GM12878 (cell line): Measurements from ENCODE around the gene EYS. TPM values are rescaled to one million over a fixed set of nuclear protein-coding genes. Genes with fewer than 3 reads are reported as not detected.

Experiments
- ATAC-seq: fragments of 200-7000 bp; cut with Tn5 transposase; 3 replicates; pipeline ENCODE4 v1.9.1; 2020; ENCODE audit warnings: mild to moderate bottlenecking, moderate library complexity
- BruUV-seq: library from RNA; stranded (reverse); fragments of 400-500 nt; replicated peaks from 2 replicates; lab custom pipeline; 2021; lab: Mats Ljungman, UMichigan
- CTCF ChIA-PET: fragments of 300-600 bp; sonication (Branson Sonifier 250); formaldehyde crosslinking; extraction: SDS; loops from one replicate; lab custom pipeline; 2021; ENCODE audit warnings: inconsistent platforms; lab: Yijun Ruan, JAX
- POLR2A ChIA-PET: fragments of 350-600 bp; formaldehyde crosslinking; extraction: SDS; loops from one replicate; lab custom pipeline; 2021; ENCODE audit warnings: inconsistent platforms; lab: Charles Lee
- RAD21 ChIA-PET: fragments of 300-600 bp; sonication (Branson Sonifier 250); formaldehyde crosslinking; loops from one replicate; lab custom pipeline; 2023; ENCODE audit warnings: antibody characterized with exemption; ENCODE audit not compliant: unreplicated experiment; lab: Charles Lee
- SMC1A ChIA-PET: fragments of 300-600 bp; sonication (Branson Sonifier 250); formaldehyde crosslinking; loops from one replicate; lab custom pipeline; 2023; ENCODE audit not compliant: unreplicated experiment, uncharacterized antibody; lab: Charles Lee
- DNase-seq: peaks from one replicate; pipeline ENCODE4 v3.0.0-alpha.2; 2011; ENCODE audit warnings: low read depth, low spot score
- FAIRE-seq: peaks from 3 replicates; lab custom pipeline; 2011; peaks lifted over from hg19 to GRCh38; lab: Jason Lieb, UNC
- H2AFZ ChIP-seq: 2 replicates; pipeline ENCODE4 v1.6.0; 2011; ENCODE audit warnings: low read depth, low read length, control low read depth; ENCODE audit not compliant: control insufficient read depth
- H3K27ac ChIP-seq: 2 replicates; pipeline ENCODE4 v1.5.1; 2011; ENCODE audit warnings: control low read depth; ENCODE audit not compliant: control insufficient read depth, insufficient read depth
- H3K27me3 ChIP-seq, 2 experiments: replicated peaks in 1 of 2; 2 replicates each; pipeline versions ENCODE4 v1.6.0 to v1.6.1; 2011; ENCODE audit warnings: low read length in 1 of 2; ENCODE audit not compliant: control insufficient read depth in 2 of 2, insufficient read depth in 2 of 2
- H3K36me3 ChIP-seq, 2 experiments: 2 replicates each; pipeline ENCODE4 v1.5.1; 2011; ENCODE audit warnings: low read length in 1 of 2; ENCODE audit not compliant: control insufficient read depth in 2 of 2, insufficient read depth in 2 of 2
- H3K4me1 ChIP-seq: 2 replicates; pipeline ENCODE4 v1.6.1; 2011; ENCODE audit warnings: mild to moderate bottlenecking, low read length, moderate library complexity, mixed read lengths; ENCODE audit not compliant: control insufficient read depth, insufficient read depth
- H3K4me2 ChIP-seq: 2 replicates; pipeline ENCODE4 v1.6.0; 2011; ENCODE audit warnings: control low read depth; ENCODE audit not compliant: control insufficient read depth, insufficient read depth
- H3K4me3 ChIP-seq: fragments of 200-600 bp; sonication (generic); 2 replicates; pipeline ENCODE4 v1.5.1; 2016
- H3K79me2 ChIP-seq: 2 replicates; pipeline ENCODE4 v1.6.0; 2011; ENCODE audit warnings: low read length; ENCODE audit not compliant: control insufficient read depth, insufficient read depth
- H3K9ac ChIP-seq: 2 replicates; pipeline ENCODE4 v1.8.0; 2011; ENCODE audit warnings: low read length, control low read depth, mixed read lengths; ENCODE audit not compliant: control insufficient read depth, insufficient read depth
- H3K9me3 ChIP-seq: replicated peaks from 3 replicates; pipeline ENCODE4 v1.5.1; 2011; ENCODE audit warnings: mild to moderate bottlenecking, low read length; ENCODE audit not compliant: control insufficient read depth, insufficient read depth
- H4K20me1 ChIP-seq: 2 replicates; pipeline ENCODE4 v1.6.0; 2011; ENCODE audit not compliant: control insufficient read depth, insufficient read depth
- BCL3 ChIP-seq: IDR thresholded peaks from 2 replicates; pipeline ENCODE4 v1.6.1; 2011; ENCODE audit warnings: borderline replicate concordance, low read depth, mild to moderate bottlenecking, moderate library complexity, low read length; ENCODE audit not compliant: insufficient read depth, poor library complexity, severe bottlenecking
- BCLAF1 ChIP-seq: fragments of 450-650 bp; IDR thresholded peaks from 2 replicates; pipeline ENCODE4 v1.6.1; 2017; ENCODE audit warnings: antibody characterized with exemption, mild to moderate bottlenecking, moderate library complexity
- CHD4 ChIP-seq: fragments of 200-600 bp; sonication (generic); IDR thresholded peaks from 2 replicates; pipeline ENCODE4 v1.6.1; 2016; ENCODE audit warnings: mild to moderate bottlenecking
- CREB1 ChIP-seq: IDR thresholded peaks from 2 replicates; pipeline ENCODE4 v1.6.1; 2012; ENCODE audit warnings: low read depth, mild to moderate bottlenecking, inconsistent platforms
- E4F1 ChIP-seq: fragments of 450-650 bp; IDR thresholded peaks from 2 replicates; pipeline ENCODE4 v1.6.1; 2018; ENCODE audit warnings: borderline replicate concordance, mild to moderate bottlenecking; ENCODE audit not compliant: partially characterized antibody
- FOXM1 ChIP-seq: IDR thresholded peaks from 2 replicates; pipeline ENCODE4 v1.6.1; 2012; ENCODE audit warnings: low read depth, mild to moderate bottlenecking, inconsistent platforms, low read length, moderate library complexity
- HSF1 ChIP-seq: fragments of 150-350 bp; IDR thresholded peaks from 2 replicates; pipeline ENCODE4 v1.6.1; 2014; ENCODE audit warnings: mild to moderate bottlenecking, low read depth, low read length
- KAT2A ChIP-seq: conservative IDR thresholded peaks from 2 replicates; pipeline ENCODE4 v1.6.1; 2011; ENCODE audit warnings: low read depth, low read length; ENCODE audit not compliant: control insufficient read depth
- KLF5 ChIP-seq: fragments of 450-650 bp; IDR thresholded peaks from 2 replicates; pipeline ENCODE4 v1.6.1; 2014; ENCODE audit warnings: mild to moderate bottlenecking; ENCODE audit not compliant: partially characterized antibody
- LARP7 ChIP-seq: fragments of 450-650 bp; IDR thresholded peaks from 2 replicates; pipeline ENCODE4 v1.6.1; 2017; ENCODE audit warnings: mild to moderate bottlenecking
- MAX ChIP-seq: IDR thresholded peaks from 2 replicates; pipeline ENCODE4 v1.6.1; 2012; ENCODE audit warnings: low read depth, low read length, improper control_type of control experiment
- NFIC ChIP-seq: IDR thresholded peaks from 2 replicates; pipeline ENCODE4 v1.6.1; 2012; ENCODE audit warnings: low read depth, mild to moderate bottlenecking, inconsistent platforms, low read length, moderate library complexity
- NFXL1 ChIP-seq: fragments of 450-650 bp; IDR thresholded peaks from 2 replicates; pipeline ENCODE4 v1.6.1; 2017; ENCODE audit warnings: antibody characterized with exemption, mild to moderate bottlenecking, borderline replicate concordance
- NFYA ChIP-seq: IDR thresholded peaks from 2 replicates; pipeline ENCODE4 v1.6.1; 2011; ENCODE audit warnings: low read depth, mild to moderate bottlenecking, low read length, improper control_type of control experiment, borderline replicate concordance
- POU2F2 ChIP-seq: IDR thresholded peaks from 3 replicates; pipeline ENCODE4 v1.6.1; 2011; ENCODE audit warnings: low read depth, mild to moderate bottlenecking, low read length, borderline replicate concordance
- SRF ChIP-seq, 2 experiments: IDR thresholded peaks; 2 replicates each; pipeline ENCODE4 v1.6.1; 2011; ENCODE audit warnings: low read depth in 2 of 2, low read length in 2 of 2, mild to moderate bottlenecking in 1 of 2, moderate library complexity in 1 of 2
- TCF12 ChIP-seq: IDR thresholded peaks from 2 replicates; pipeline ENCODE4 v1.6.1; 2011; ENCODE audit warnings: low read depth, mild to moderate bottlenecking, low read length
- WGBS: methylation state at CpG from one replicate; pipeline ENCODE4 v1.1.6; 2016; ENCODE audit warnings: low lambda C conversion rate; ENCODE audit not compliant: insufficient replicate concordance, insufficient coverage; ENCODE audit errors: missing lambda C conversion rate; 5-methylcytosine and 5-hydroxymethylcytosine counted together
- in situ Hi-C: fragments of 300-500 bp; cut with MboI; formaldehyde crosslinking; loops from 9 replicates; pipeline ENCODE4 v1.14.3; 2018; ENCODE audit warnings: mixed read lengths
- intact Hi-C: fragments of 100-400 bp; cut with micrococcal nuclease; formaldehyde crosslinking; loops from one replicate; pipeline ENCODE4 v1.14.2; 2022; ENCODE audit not compliant: unreplicated experiment
- polyA plus RNA-seq, 11 experiments: library from polyadenylated mRNA; depleted of rRNA in 4 of 11; unstranded in 6 of 11; stranded (reverse) in 5 of 11; fragments of >200 nt; fragmentation: Nextera tagmentation in 4 of 11; fragmentation: Illumina TruSeq in 1 of 11; extraction: Ambion mirVana in 4 of 11; extraction: Trizol in 1 of 11; gene quantifications; 1 replicate in 1 of 11; 2 replicates in 10 of 11; pipeline versions ENCODE4 v1.2.1 to v1.2.3, GENCODE V29; 2011 to 2016; ENCODE audit warnings: inconsistent platforms in 2 of 11, missing spikeins in 2 of 11, low read depth in 1 of 11
- total RNA-seq, 4 experiments: library from RNA; depleted of rRNA in 3 of 4; stranded (reverse); fragments of >200 nt in 3 of 4; fragmentation: Illumina TruSeq in 1 of 4; extraction: Trizol in 1 of 4; gene quantifications; 2 replicates each; pipeline versions ENCODE4 v1.2.1 to v1.2.3, GENCODE V29; 2013 to 2021

The EYS gene
- total and polyA plus RNA-seq, 10 of the 15 experiments (the other 5 are each of a cell fraction or from before 2014, with no cell fraction given) = under 0.01 to 0.14 (median 0.02) TPM; not detected in 1

GRCh38 chr6:65649392-65649791, 57.6 kb downstream of the EYS start:
- ATAC-seq (no peak), FAIRE-seq (no peak), DNase-seq (no peak)
- in situ Hi-C loops (no loop called here), intact Hi-C loops (no loop called here)
- no peaks in the 10 kb centered on the region for H3K79me2 ChIP-seq
- H3K36me3 ChIP-seq = no peaks in the 10 kb centered on the region
- SMC1A ChIA-PET = no interaction called here
- no peak overlapping the region for H3K9ac ChIP-seq
- 0% methylated on average over 3 of the region's 3 CpGs for WGBS
- RAD21 ChIA-PET = no interaction called here
- no peaks in the 10 kb centered on the region for H4K20me1 ChIP-seq
- H3K27me3 ChIP-seq = no peaks in the 10 kb centered on the region
- no peaks in the 10 kb centered on the region for H3K9me3 ChIP-seq
- CTCF ChIA-PET = no interaction called here
- no peak overlapping the region for H2AFZ ChIP-seq
- H3K4me3 ChIP-seq = no peak overlapping the region
- no peaks in the 10 kb centered on the region for H3K4me1 ChIP-seq
- no peak overlapping the region for H3K27ac ChIP-seq
- no peak overlapping the region for H3K4me2 ChIP-seq
- POLR2A ChIA-PET = no interaction called here
- no TSS peak for BruUV-seq
- TF ChIP-seq NFIC (no peak), NFXL1 (no peak), POU2F2 (no peak), KAT2A (no peak), NFYA (no peak), TCF12 (no peak), MAX (no peak), HSF1 (no peak), CHD4 (no peak), E4F1 (no peak), BCL3 (no peak), SRF (IDR thresholded peaks at IDR 0.05; ENCODE audit: low read depth in 2 of 2, low read length in 2 of 2) (no peak), LARP7 (no peak), CREB1 (no peak), FOXM1 (no peak), KLF5 (no peak), BCLAF1 (no peak)
